ENCODE results near the gene FAM200A. TPM values are rescaled to one million over a fixed set of nuclear protein-coding genes. Genes with fewer than 3 reads are reported as not detected.

FAM200A gene
- polyA plus RNA-seq, 1 donor (not counting 4 experiments of a cell fraction or from before 2014, with no cell fraction given), result 7.6 TPM

DNA sequence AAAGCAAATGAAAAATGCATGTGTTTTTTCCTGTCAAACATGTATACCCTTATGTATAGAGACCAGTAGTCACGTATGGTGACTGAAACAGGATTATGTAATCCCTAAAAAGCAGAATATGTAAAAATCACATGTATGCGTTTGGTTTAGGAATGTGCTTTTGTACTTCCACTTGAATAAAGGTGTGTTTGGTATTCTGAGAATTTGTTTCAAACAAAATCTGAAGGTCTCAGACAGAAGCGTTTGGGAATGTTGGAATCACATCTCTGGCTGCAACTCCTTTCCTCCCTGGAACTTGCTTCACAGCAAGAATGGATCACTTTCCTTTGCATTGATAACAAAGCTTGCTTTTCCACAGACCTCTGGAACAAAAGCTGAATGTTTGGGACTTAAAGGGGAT is 24.3 kb upstream of the FAM200A start:
- Histone ChIP-seq H3K9me3 (ENCODE audit: control insufficient read depth, low read depth, low read length) (no peaks in the 10 kb centered on the region), H3K36me3 (ENCODE audit: control insufficient read depth in 2 of 2, extremely low read depth in 1 of 2, insufficient read depth in 2 of 2, low read length in 2 of 2) (peaks cover 0 to 10% of the 10 kb centered on the region in 2 experiments), H4K20me1 (ENCODE audit: control insufficient read depth, extremely low read depth, insufficient read depth, low read length) (no peaks in the 10 kb centered on the region), H3K9me1 (ENCODE audit: control insufficient read depth, extremely low read depth, insufficient read depth, low read length) (no peaks in the 10 kb centered on the region), H3K27me3 (ENCODE audit: control insufficient read depth, extremely low read depth, insufficient read depth, low read length) (no peaks in the 10 kb centered on the region), H3K4me2 (ENCODE audit: control insufficient read depth, extremely low read depth, insufficient read depth, low read depth, low read length) (no peak overlapping the region), H2AFZ (ENCODE audit: control insufficient read depth, low read length) (no peak overlapping the region), H3K27ac (ENCODE audit: control insufficient read depth, insufficient read depth, low read length) (no peak overlapping the region), H3K9ac (ENCODE audit: control insufficient read depth, extremely low read depth, insufficient read depth, low read length) (no peak overlapping the region), H3K4me3 (ENCODE audit: control insufficient read depth in 2 of 3, extremely low read depth in 1 of 3, insufficient read depth in 2 of 3, low read depth in 1 of 3, low read length in 3 of 3) (no peak overlapping the region), H3K79me2 (ENCODE audit: control insufficient read depth, insufficient read depth, low read length) (no peaks in the 10 kb centered on the region), H3K4me1 (ENCODE audit: control insufficient read depth, extremely low read depth, insufficient read depth, low read length) (peaks cover 12% of the 10 kb centered on the region)
- TF ChIP-seq, protein P1, sequence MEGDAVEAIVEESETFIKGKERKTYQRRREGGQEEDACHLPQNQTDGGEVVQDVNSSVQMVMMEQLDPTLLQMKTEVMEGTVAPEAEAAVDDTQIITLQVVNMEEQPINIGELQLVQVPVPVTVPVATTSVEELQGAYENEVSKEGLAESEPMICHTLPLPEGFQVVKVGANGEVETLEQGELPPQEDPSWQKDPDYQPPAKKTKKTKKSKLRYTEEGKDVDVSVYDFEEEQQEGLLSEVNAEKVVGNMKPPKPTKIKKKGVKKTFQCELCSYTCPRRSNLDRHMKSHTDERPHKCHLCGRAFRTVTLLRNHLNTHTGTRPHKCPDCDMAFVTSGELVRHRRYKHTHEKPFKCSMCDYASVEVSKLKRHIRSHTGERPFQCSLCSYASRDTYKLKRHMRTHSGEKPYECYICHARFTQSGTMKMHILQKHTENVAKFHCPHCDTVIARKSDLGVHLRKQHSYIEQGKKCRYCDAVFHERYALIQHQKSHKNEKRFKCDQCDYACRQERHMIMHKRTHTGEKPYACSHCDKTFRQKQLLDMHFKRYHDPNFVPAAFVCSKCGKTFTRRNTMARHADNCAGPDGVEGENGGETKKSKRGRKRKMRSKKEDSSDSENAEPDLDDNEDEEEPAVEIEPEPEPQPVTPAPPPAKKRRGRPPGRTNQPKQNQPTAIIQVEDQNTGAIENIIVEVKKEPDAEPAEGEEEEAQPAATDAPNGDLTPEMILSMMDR (optimal IDR thresholded peaks at IDR 0.05 in 1 of 3, IDR thresholded peaks at IDR 0.05 in 1 of 3, conservative IDR thresholded peaks at IDR 0.05 in 1 of 3; ENCODE audit: extremely low read depth in 1 of 3, insufficient read depth in 2 of 3, low read length in 3 of 3), result no peak
- TF ChIP-seq EZH2 (IDR thresholded peaks at IDR 0.05; ENCODE audit: low read length), result no peak
- DNase-seq (ENCODE audit: low read depth, low spot score) (no peak), FAIRE-seq (no peak)
- dilution Hi-C loops (cut with MboI; ENCODE audit: extremely low pct_ligation_motif_present, low sequenced_read_pairs), result no loop called here

DNA sequence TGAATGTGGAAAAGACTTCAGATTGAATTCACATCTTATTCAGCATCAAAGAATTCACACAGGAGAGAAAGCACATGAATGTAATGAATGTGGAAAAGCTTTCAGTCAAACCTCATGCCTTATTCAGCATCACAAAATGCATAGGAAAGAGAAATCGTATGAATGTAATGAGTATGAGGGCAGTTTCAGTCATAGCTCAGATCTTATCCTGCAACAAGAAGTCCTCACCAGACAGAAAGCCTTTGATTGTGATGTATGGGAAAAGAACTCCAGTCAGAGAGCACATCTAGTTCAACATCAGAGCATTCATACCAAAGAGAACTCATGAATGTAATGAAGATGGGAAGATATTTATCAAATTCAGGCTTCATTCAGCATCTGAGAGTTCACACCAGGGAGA is 21.3 kb upstream of the FAM200A start:
- H3K9ac ChIP-seq (ENCODE audit: control insufficient read depth, extremely low read depth, insufficient read depth, low read length), result no peak overlapping the region
- H3K9me1 ChIP-seq (ENCODE audit: control insufficient read depth, extremely low read depth, insufficient read depth, low read length), result peaks cover 2% of the 10 kb centered on the region
- peaks cover 3% of the 10 kb centered on the region for H3K4me1 ChIP-seq (ENCODE audit: control insufficient read depth, extremely low read depth, insufficient read depth, low read length)
- H3K4me2 ChIP-seq (ENCODE audit: control insufficient read depth, extremely low read depth, insufficient read depth, low read depth, low read length), result no peak overlapping the region
- no peak overlapping the region for H2AFZ ChIP-seq (ENCODE audit: control insufficient read depth, low read length)
- no peak overlapping the region for H3K4me3 ChIP-seq (ENCODE audit: control insufficient read depth in 2 of 3, extremely low read depth in 1 of 3, insufficient read depth in 2 of 3, low read depth in 1 of 3, low read length in 3 of 3)
- peaks cover 3% of the 10 kb centered on the region for H3K79me2 ChIP-seq (ENCODE audit: control insufficient read depth, insufficient read depth, low read length)
- TF ChIP-seq, protein P1 (optimal IDR thresholded peaks at IDR 0.05 in 1 of 3, IDR thresholded peaks at IDR 0.05 in 1 of 3, conservative IDR thresholded peaks at IDR 0.05 in 1 of 3; ENCODE audit: extremely low read depth in 1 of 3, insufficient read depth in 2 of 3, low read length in 3 of 3), result no peak
- no peak for TF ChIP-seq EZH2 (IDR thresholded peaks at IDR 0.05; ENCODE audit: low read length)
- dilution Hi-C loops (cut with MboI; ENCODE audit: extremely low pct_ligation_motif_present, low sequenced_read_pairs), result no loop called here
- FAIRE-seq, result peak; percentile 5
- peaks cover 0 to 20% of the 10 kb centered on the region in 2 experiments for H3K36me3 ChIP-seq (ENCODE audit: control insufficient read depth in 2 of 2, extremely low read depth in 1 of 2, insufficient read depth in 2 of 2, low read length in 2 of 2)
- H3K27me3 ChIP-seq (ENCODE audit: control insufficient read depth, extremely low read depth, insufficient read depth, low read length), result no peaks in the 10 kb centered on the region
- DNase-seq (ENCODE audit: low read depth, low spot score), result no peak
- H4K20me1 ChIP-seq (ENCODE audit: control insufficient read depth, extremely low read depth, insufficient read depth, low read length), result no peaks in the 10 kb centered on the region
- no peaks in the 10 kb centered on the region for H3K9me3 ChIP-seq (ENCODE audit: control insufficient read depth, low read depth, low read length)
- H3K27ac ChIP-seq (ENCODE audit: control insufficient read depth, insufficient read depth, low read length), result no peak overlapping the region
